BLaER1 (cell line): ENCODE measurements around the gene TMEM174.

Experiments
- H3K27ac ChIP-seq: shearing (Covaris generic); formaldehyde crosslinking; 2 replicates; pipeline ENCODE4 v1.8.1; 2022
- H3K27me3 ChIP-seq: shearing (Covaris generic); formaldehyde crosslinking; 2 replicates; pipeline ENCODE4 v1.8.1; 2022
- H3K36me3 ChIP-seq: shearing (Covaris generic); formaldehyde crosslinking; 2 replicates; pipeline ENCODE4 v1.8.1; 2022
- H3K4me1 ChIP-seq: shearing (Covaris generic); formaldehyde crosslinking; 2 replicates; pipeline ENCODE4 v1.8.1; 2022
- H3K4me2 ChIP-seq: shearing (Covaris generic); formaldehyde crosslinking; 2 replicates; pipeline ENCODE4 v1.8.1; 2022
- H3K4me3 ChIP-seq: shearing (Covaris generic); formaldehyde crosslinking; 2 replicates; pipeline ENCODE4 v1.8.1; 2022
- H3K9ac ChIP-seq: shearing (Covaris generic); formaldehyde crosslinking; 2 replicates; pipeline ENCODE4 v1.8.1; 2022
- H3K9me3 ChIP-seq: shearing (Covaris generic); formaldehyde crosslinking; 2 replicates; pipeline ENCODE4 v1.8.1; 2022
- H4K20me1 ChIP-seq: shearing (Covaris generic); formaldehyde crosslinking; 2 replicates; pipeline ENCODE4 v1.8.1; 2022
- Cebpa-rat ChIP-seq: shearing (Covaris generic); IDR thresholded peaks from 2 replicates; pipeline ENCODE4 v1.8.1; 2022

TMEM174 gene

GRCh38 chr5:73188764-73189531, 16.0 kb downstream of the TMEM174 start:
- H3K4me3 ChIP-seq: no peak overlapping the region
- no peaks in the 10 kb centered on the region for H3K36me3 ChIP-seq
- no peaks in the 10 kb centered on the region for H4K20me1 ChIP-seq
- no peak overlapping the region for H3K27ac ChIP-seq
- peaks cover 11% of the 10 kb centered on the region for H3K9me3 ChIP-seq
- H3K9ac ChIP-seq: no peak overlapping the region
- no peak overlapping the region for H3K4me2 ChIP-seq
- no peaks in the 10 kb centered on the region for H3K4me1 ChIP-seq
- no peak for TF ChIP-seq Cebpa-rat
- no peaks in the 10 kb centered on the region for H3K27me3 ChIP-seq

- Histone ChIP-seq H3K4me2 (no peak overlapping the region), H3K36me3 (no peaks in the 10 kb centered on the region), H3K27ac (no peak overlapping the region)
Measured at GRCh38 chr5:73189871-73190376, 16.9 kb downstream of the TMEM174 start.

DNA sequence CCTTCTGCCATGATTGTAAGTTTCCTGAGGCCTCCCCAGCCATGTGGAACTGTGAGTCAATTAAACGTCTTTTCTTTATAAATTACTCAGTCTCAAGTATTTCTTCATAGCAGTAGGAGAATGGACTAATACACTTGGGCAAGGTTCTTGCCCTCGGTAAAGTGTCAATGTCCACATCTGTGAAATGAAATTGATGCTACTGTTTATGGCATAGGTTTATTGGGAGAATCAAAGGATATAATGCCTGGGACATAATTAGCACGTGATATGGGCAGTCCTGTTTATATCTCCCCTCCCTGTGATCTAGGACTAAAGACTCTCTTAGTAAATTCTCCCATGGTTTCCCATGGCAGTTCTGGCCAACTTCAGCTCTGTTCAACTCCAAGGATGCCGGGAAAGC, 19.4 kb downstream of the TMEM174 start:
- Histone ChIP-seq H3K27me3 (no peaks in the 10 kb centered on the region), H3K4me2 (no peak overlapping the region), H3K9ac (no peak overlapping the region), H3K27ac (no peak overlapping the region), H3K9me3 (no peaks in the 10 kb centered on the region), H3K36me3 (no peaks in the 10 kb centered on the region), H3K4me1 (no peaks in the 10 kb centered on the region), H4K20me1 (no peaks in the 10 kb centered on the region), H3K4me3 (no peak overlapping the region)
- TF ChIP-seq Cebpa-rat: no peak

More at GRCh38 chr5:73189871-73190376, 16.9 kb downstream of the TMEM174 start:
- H3K4me1 ChIP-seq: no peaks in the 10 kb centered on the region
- TF ChIP-seq Cebpa-rat: no peak
- H3K9ac ChIP-seq: no peak overlapping the region
- H3K4me3 ChIP-seq: no peak overlapping the region
- no peaks in the 10 kb centered on the region for H3K27me3 ChIP-seq
- H4K20me1 ChIP-seq: no peaks in the 10 kb centered on the region
- H3K9me3 ChIP-seq: peaks cover 5% of the 10 kb centered on the region

DNA sequence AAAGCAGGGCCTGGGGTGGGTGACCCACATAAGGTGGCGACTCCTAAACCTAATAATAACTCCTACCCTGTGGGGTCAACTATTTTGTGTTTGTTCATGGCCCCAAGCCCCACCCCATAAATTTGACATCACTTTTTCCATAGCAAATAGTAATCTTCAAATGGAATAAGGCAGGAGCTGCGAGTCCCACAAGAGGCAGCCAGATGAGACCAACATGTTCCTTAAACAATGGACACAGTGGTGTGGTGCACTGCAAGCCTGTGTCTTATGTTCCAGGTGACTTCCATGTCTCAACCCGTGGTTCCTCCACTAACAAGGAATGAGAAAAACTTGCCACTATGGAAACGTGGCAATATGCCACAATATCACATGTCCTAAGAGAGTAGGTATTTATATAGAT, 20.6 kb downstream of the TMEM174 start:
- no peak for TF ChIP-seq Cebpa-rat
- H3K9me3 ChIP-seq: no peaks in the 10 kb centered on the region

GRCh38 chr5:73196201-73196600, 23.2 kb downstream of the TMEM174 start:
- Histone ChIP-seq H3K9me3 (no peaks in the 10 kb centered on the region), H3K27ac (no peak overlapping the region), H3K4me1 (no peaks in the 10 kb centered on the region), H3K4me3 (no peak overlapping the region), H3K9ac (no peak overlapping the region), H3K27me3 (no peaks in the 10 kb centered on the region), H3K4me2 (no peak overlapping the region), H4K20me1 (no peaks in the 10 kb centered on the region), H3K36me3 (no peaks in the 10 kb centered on the region)
- no peak for TF ChIP-seq Cebpa-rat

More for the DNA sequence above, 20.6 kb downstream of the TMEM174 start:
- Histone ChIP-seq H4K20me1 (no peaks in the 10 kb centered on the region), H3K36me3 (no peaks in the 10 kb centered on the region), H3K4me1 (no peaks in the 10 kb centered on the region), H3K27me3 (no peaks in the 10 kb centered on the region), H3K4me3 (no peak overlapping the region), H3K27ac (no peak overlapping the region), H3K4me2 (no peak overlapping the region), H3K9ac (no peak overlapping the region)

DNA sequence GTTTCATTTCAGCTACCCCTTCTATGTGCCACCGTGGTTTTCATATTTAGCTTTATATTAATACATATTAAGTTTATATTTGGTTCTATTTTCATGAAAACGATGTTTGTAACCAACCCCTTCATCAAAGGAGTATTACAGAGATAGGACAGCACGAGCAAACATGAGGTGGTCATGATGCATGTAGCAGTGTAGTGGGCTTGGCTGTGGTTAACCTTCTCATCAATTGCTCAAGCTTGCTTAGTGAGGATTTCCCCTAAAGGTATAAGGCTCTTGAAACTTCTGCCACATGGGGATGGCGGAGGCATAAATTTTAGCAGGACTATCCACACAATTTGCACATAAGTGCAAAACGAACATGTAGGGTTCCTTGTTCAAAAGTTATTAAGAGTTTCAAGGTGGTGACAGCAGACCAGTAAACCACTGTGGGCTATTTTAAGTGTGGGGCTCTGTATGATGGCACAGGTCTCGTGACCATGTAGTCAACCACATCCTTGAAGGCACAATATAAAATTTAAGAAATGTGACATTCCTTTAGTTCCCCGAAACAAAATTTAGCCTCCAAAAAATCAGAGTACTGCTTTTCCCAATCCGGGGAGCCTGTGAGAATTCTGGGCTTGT, 24.8 kb downstream of the TMEM174 start:
- Histone ChIP-seq H3K36me3 (no peaks in the 10 kb centered on the region), H3K27ac (no peak overlapping the region), H3K4me1 (no peaks in the 10 kb centered on the region), H3K27me3 (no peaks in the 10 kb centered on the region), H3K9me3 (no peaks in the 10 kb centered on the region), H4K20me1 (no peaks in the 10 kb centered on the region), H3K9ac (no peak overlapping the region), H3K4me2 (no peak overlapping the region), H3K4me3 (no peak overlapping the region)
- no peak for TF ChIP-seq Cebpa-rat

DNA sequence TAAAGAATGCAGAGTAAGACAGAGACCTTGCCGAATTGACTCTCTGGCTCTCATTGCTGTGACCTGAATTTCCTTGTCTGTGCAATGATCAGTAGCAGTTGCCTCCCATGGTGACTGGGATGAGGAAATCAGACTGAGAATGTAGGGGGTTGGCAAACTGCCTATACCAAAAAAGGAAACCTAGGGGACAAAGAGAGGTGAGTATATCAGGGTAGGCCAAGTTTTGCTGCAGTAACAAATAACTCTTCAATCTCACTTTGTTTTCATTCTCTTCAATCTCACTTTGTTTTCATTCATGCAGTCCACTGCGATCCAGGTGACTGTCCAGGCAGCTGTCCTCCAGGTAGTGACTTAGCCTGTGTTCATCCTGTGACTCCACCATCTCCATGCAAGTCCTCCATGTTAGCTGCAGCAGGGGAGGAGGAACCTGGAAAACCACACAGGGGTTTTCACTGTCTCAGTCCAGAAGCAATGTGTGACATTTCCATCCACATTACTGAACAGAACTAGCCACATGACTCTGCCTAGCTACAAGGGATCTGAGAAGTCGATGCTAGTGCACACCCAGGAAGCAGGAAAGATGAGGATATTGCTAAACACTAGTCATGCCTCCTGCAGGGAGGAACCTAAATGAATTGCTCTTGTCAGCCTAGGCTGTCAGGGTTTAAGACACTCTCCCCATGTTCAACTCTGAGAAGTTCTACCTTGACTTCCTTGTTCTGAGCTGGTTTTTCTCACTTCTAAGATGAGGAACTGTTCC, 26.0 kb downstream of the TMEM174 start:
- no peak overlapping the region for H3K4me3 ChIP-seq
- no peak for TF ChIP-seq Cebpa-rat
- no peaks in the 10 kb centered on the region for H4K20me1 ChIP-seq
- H3K9me3 ChIP-seq: no peaks in the 10 kb centered on the region
- H3K27me3 ChIP-seq: no peaks in the 10 kb centered on the region
- no peak overlapping the region for H3K27ac ChIP-seq
- H3K4me1 ChIP-seq: no peaks in the 10 kb centered on the region
- H3K4me2 ChIP-seq: no peak overlapping the region
- no peak overlapping the region for H3K9ac ChIP-seq
- no peaks in the 10 kb centered on the region for H3K36me3 ChIP-seq

DNA sequence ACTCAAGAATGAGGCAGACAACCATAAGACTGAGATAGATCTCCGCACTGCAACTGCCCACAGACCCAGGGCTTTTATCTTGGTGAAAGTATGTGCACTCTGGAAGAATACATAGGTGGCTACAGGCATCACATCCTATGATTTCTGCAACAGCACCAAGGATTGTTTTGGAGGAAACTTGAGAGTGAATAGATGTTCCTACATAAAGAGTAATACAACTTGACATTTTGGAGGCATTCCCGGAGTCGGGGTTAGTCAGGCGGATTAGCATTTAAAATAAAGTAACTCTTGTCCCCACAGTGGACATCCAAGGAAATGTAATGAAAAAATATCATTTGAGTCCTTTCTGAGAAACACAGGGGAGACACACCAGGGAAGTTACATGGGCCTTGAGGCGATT, 26.7 kb downstream of the TMEM174 start:
- no peak for TF ChIP-seq Cebpa-rat
- H3K9ac ChIP-seq: no peak overlapping the region
- no peaks in the 10 kb centered on the region for H3K9me3 ChIP-seq
- no peak overlapping the region for H3K27ac ChIP-seq
- no peak overlapping the region for H3K4me2 ChIP-seq
- H4K20me1 ChIP-seq: no peaks in the 10 kb centered on the region
- no peaks in the 10 kb centered on the region for H3K36me3 ChIP-seq
- no peaks in the 10 kb centered on the region for H3K27me3 ChIP-seq
- no peak overlapping the region for H3K4me3 ChIP-seq
- no peaks in the 10 kb centered on the region for H3K4me1 ChIP-seq

DNA sequence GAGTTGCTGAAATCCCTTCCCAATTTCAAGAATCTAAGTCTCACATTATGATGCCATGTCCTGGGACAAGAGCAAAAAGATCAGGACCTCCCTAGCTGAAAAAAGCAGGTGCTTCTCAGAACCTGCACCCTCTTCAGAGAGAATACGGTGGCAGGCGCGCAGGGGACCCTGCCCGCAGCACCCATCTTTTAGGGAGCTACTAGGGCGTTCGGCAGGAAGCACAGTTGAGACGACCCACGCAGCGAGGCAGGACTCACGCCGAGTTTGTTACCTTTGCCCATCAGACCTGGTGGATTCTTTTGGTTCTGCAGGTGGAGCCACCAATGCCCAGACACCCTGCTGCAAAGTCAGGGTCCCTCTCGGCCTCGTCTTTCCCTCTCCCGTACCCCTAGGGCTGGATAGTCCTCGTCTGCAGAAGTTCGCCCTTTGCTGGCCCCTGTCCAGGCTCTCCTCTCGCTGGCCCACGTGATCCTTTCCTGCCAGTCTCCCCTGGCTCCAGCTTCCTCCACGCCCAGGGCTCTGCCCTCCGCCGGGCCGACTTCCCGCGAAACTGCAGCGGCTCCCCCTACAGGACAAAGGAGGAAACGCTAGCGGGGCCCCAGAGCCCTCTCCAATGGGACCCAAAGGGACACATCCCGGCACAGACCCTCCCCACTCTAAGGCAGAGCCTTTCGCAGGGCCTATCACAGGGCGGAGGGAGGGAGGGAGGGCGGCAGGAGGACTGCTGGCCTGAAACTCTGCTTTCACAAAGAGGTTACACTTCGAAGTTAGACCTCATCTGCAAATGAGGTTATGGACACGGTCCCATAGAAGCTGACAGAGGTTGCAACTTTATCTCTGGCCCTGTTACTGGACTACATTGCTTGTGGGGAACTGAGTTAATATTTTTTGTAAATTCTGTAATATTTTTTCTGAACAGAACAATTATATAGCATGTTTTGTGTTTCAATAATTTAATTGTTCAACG, 28.8 kb downstream of the TMEM174 start:
- Histone ChIP-seq H3K27me3 (no peaks in the 10 kb centered on the region), H3K4me2 (no peak overlapping the region), H3K4me3 (no peak overlapping the region), H3K4me1 (peaks cover 4% of the 10 kb centered on the region; the same call in 1 of the 2 replicates), H4K20me1 (no peaks in the 10 kb centered on the region), H3K9ac (no peak overlapping the region), H3K27ac (no peak overlapping the region), H3K36me3 (no peaks in the 10 kb centered on the region), H3K9me3 (no peaks in the 10 kb centered on the region)
- TF ChIP-seq Cebpa-rat: no peak
